Measurements from ENCODE around the gene UXT.

UXT gene

DNA sequence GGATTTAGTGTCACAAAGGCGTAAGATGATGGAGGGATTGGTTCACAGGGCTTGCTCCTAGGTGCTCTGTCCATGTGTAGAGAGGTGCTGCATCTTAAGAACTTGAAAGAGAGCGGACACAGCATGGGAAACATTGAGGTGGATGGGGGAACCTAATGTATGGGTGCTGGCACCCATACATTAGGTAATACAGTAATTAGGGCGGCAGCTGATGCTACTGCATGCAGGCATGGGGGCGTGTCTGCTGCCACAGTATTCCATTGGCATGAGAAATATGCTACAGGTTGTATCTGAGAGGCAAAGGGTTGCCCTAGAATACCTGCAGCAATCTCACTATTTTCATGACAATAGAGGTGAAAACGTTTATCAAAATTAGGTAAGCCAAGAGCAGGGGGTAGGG, 45.8 kb upstream of the UXT start:
- Histone ChIP-seq H4K20me1 (ENCODE audit: insufficient read depth, low read length) (no peaks in the 10 kb centered on the region), H3K27me3 (ENCODE audit: insufficient read depth, low read length, poor library complexity) (no peaks in the 10 kb centered on the region), H2AFZ (ENCODE audit: low read depth, low read length) (no peak overlapping the region), H3K4me1 (ENCODE audit: insufficient read depth, low read length) (no peaks in the 10 kb centered on the region), H3K4me2 (ENCODE audit: insufficient read depth, low read length) (no peak overlapping the region), H3K36me3 (ENCODE audit: insufficient read depth, low read length) (no peaks in the 10 kb centered on the region), H3K79me2 (ENCODE audit: insufficient read depth, low read length) (no peaks in the 10 kb centered on the region), H3K4me3 (ENCODE audit: low read depth in 1 of 2, low read length in 2 of 2) (no peak overlapping the region), H3K27ac (ENCODE audit: low read length) (no peak overlapping the region), H3K9me3 (ENCODE audit: insufficient read depth, low read length, severe bottlenecking) (no peaks in the 10 kb centered on the region), H3K9ac (ENCODE audit: low read depth, low read length) (no peak overlapping the region)
- TF ChIP-seq, protein P1, sequence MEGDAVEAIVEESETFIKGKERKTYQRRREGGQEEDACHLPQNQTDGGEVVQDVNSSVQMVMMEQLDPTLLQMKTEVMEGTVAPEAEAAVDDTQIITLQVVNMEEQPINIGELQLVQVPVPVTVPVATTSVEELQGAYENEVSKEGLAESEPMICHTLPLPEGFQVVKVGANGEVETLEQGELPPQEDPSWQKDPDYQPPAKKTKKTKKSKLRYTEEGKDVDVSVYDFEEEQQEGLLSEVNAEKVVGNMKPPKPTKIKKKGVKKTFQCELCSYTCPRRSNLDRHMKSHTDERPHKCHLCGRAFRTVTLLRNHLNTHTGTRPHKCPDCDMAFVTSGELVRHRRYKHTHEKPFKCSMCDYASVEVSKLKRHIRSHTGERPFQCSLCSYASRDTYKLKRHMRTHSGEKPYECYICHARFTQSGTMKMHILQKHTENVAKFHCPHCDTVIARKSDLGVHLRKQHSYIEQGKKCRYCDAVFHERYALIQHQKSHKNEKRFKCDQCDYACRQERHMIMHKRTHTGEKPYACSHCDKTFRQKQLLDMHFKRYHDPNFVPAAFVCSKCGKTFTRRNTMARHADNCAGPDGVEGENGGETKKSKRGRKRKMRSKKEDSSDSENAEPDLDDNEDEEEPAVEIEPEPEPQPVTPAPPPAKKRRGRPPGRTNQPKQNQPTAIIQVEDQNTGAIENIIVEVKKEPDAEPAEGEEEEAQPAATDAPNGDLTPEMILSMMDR (IDR thresholded peaks at IDR 0.05; ENCODE audit: borderline replicate concordance, extremely low read depth, low read length, poor library complexity, severe bottlenecking) = no peak
- no peak for TF ChIP-seq EZH2 (IDR thresholded peaks at IDR 0.05; ENCODE audit: borderline replicate concordance, low read depth, low read length, severe bottlenecking)
- no peak for ATAC-seq (ENCODE audit: insufficient read depth, low read depth)
- DNase-seq = no peak

- no peaks in the 10 kb centered on the region for H3K27me3 ChIP-seq (ENCODE audit: insufficient read depth, low read length, poor library complexity)
- no peaks in the 10 kb centered on the region for H3K9me3 ChIP-seq (ENCODE audit: insufficient read depth, low read length, severe bottlenecking)
- ATAC-seq (ENCODE audit: insufficient read depth, low read depth) (no peak), DNase-seq (no peak)
- no peak overlapping the region for H3K4me3 ChIP-seq (ENCODE audit: low read depth in 1 of 2, low read length in 2 of 2)
- H3K79me2 ChIP-seq (ENCODE audit: insufficient read depth, low read length) = no peaks in the 10 kb centered on the region
- no peaks in the 10 kb centered on the region for H3K4me1 ChIP-seq (ENCODE audit: insufficient read depth, low read length)
- no peak overlapping the region for H3K9ac ChIP-seq (ENCODE audit: low read depth, low read length)
- no peak overlapping the region for H3K27ac ChIP-seq (ENCODE audit: low read length)
- no peaks in the 10 kb centered on the region for H4K20me1 ChIP-seq (ENCODE audit: insufficient read depth, low read length)
- no peaks in the 10 kb centered on the region for H3K36me3 ChIP-seq (ENCODE audit: insufficient read depth, low read length)
- H2AFZ ChIP-seq (ENCODE audit: low read depth, low read length) = no peak overlapping the region
- no peak overlapping the region for H3K4me2 ChIP-seq (ENCODE audit: insufficient read depth, low read length)
- TF ChIP-seq, protein P1 (IDR thresholded peaks at IDR 0.05; ENCODE audit: borderline replicate concordance, extremely low read depth, low read length, poor library complexity, severe bottlenecking) = no peak
- no peak for TF ChIP-seq EZH2 (IDR thresholded peaks at IDR 0.05; ENCODE audit: borderline replicate concordance, low read depth, low read length, severe bottlenecking)
Observed at GRCh38 chrX:47697181-47697580, 38.2 kb upstream of the UXT start.

DNA sequence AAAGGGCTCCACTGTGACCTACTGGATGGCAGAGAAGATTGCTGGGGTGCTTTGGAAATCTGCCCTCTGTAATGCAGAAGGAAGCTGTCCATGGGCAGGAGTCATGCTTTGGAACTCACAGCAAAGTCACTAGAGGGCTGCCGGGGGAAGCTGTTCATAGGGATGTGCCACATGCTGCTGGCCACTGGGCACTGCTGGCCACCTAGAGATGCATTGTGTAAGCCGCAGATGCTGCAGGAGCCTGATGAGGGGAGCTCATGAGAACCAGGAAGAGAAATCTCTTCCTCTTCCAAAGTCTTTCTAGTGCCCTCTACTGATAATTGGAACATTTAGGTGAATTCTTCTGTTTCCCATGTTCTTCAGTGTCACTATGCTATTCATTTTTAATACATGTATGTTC, 31.2 kb upstream of the UXT start:
- DNase-seq = no peak
- H3K4me1 ChIP-seq (ENCODE audit: insufficient read depth, low read length) = no peaks in the 10 kb centered on the region
- H3K27me3 ChIP-seq (ENCODE audit: insufficient read depth, low read length, poor library complexity) = no peaks in the 10 kb centered on the region
- no peak overlapping the region for H3K4me3 ChIP-seq (ENCODE audit: low read depth in 1 of 2, low read length in 2 of 2)
- no peak overlapping the region for H2AFZ ChIP-seq (ENCODE audit: low read depth, low read length)
- H3K4me2 ChIP-seq (ENCODE audit: insufficient read depth, low read length) = no peak overlapping the region
- H4K20me1 ChIP-seq (ENCODE audit: insufficient read depth, low read length) = no peaks in the 10 kb centered on the region
- no peak for TF ChIP-seq EZH2 (IDR thresholded peaks at IDR 0.05; ENCODE audit: borderline replicate concordance, low read depth, low read length, severe bottlenecking)
- TF ChIP-seq, protein P1 (IDR thresholded peaks at IDR 0.05; ENCODE audit: borderline replicate concordance, extremely low read depth, low read length, poor library complexity, severe bottlenecking) = peak; percentile 5
- no peak for ATAC-seq (ENCODE audit: insufficient read depth, low read depth)
- no peaks in the 10 kb centered on the region for H3K36me3 ChIP-seq (ENCODE audit: insufficient read depth, low read length)
- H3K9me3 ChIP-seq (ENCODE audit: insufficient read depth, low read length, severe bottlenecking) = no peaks in the 10 kb centered on the region
- no peaks in the 10 kb centered on the region for H3K79me2 ChIP-seq (ENCODE audit: insufficient read depth, low read length)
- no peak overlapping the region for H3K9ac ChIP-seq (ENCODE audit: low read depth, low read length)
- H3K27ac ChIP-seq (ENCODE audit: low read length) = no peak overlapping the region

DNA sequence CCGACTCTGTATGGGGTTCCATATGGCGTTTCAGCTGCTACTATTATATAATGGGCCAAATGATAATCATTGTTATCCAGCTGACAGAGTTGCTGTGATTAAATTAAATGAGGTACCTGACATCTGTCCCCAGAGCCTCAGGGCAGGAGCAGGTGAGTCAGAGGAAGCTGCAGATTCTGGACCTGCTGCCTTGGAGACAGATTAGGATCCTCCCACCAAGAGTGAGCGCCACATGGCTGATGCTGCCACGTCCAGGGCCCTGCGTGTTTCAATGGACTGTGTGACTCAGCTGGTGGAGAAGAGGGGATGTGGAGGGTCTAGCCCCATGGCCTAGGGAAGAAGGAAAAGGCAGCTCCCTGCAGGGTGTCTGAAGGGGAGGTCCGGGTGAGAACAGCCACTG, 28.3 kb upstream of the UXT start:
- Histone ChIP-seq H3K79me2 (ENCODE audit: insufficient read depth, low read length) (no peaks in the 10 kb centered on the region), H3K4me1 (ENCODE audit: insufficient read depth, low read length) (no peaks in the 10 kb centered on the region), H3K27ac (ENCODE audit: low read length) (no peak overlapping the region), H2AFZ (ENCODE audit: low read depth, low read length) (no peak overlapping the region), H3K27me3 (ENCODE audit: insufficient read depth, low read length, poor library complexity) (no peaks in the 10 kb centered on the region), H3K9ac (ENCODE audit: low read depth, low read length) (no peak overlapping the region), H3K4me3 (ENCODE audit: low read depth in 1 of 2, low read length in 2 of 2) (no peak overlapping the region), H3K36me3 (ENCODE audit: insufficient read depth, low read length) (no peaks in the 10 kb centered on the region), H3K9me3 (ENCODE audit: insufficient read depth, low read length, severe bottlenecking) (no peaks in the 10 kb centered on the region), H4K20me1 (ENCODE audit: insufficient read depth, low read length) (no peaks in the 10 kb centered on the region), H3K4me2 (ENCODE audit: insufficient read depth, low read length) (no peak overlapping the region)
- DNase-seq (no peak), ATAC-seq (ENCODE audit: insufficient read depth, low read depth) (no peak)
- TF ChIP-seq, protein P1 (IDR thresholded peaks at IDR 0.05; ENCODE audit: borderline replicate concordance, extremely low read depth, low read length, poor library complexity, severe bottlenecking) = no peak
- TF ChIP-seq EZH2 (IDR thresholded peaks at IDR 0.05; ENCODE audit: borderline replicate concordance, low read depth, low read length, severe bottlenecking) = no peak
